T follicular helper cell (primary cell): ENCODE measurements around the gene TMOD2.

Experiments used
- DNase-seq: peaks from one replicate; pipeline ENCODE4 v3.0.0-alpha.2; 2020; ENCODE audit warnings: low read depth
- total RNA-seq, 2 experiments: gene quantifications; one replicate each; lab custom pipeline; 2026; lab: John Stamatoyannopoulos, UW

The TMOD2 gene
- 12.0 to 55.1 reads per million in 2 experiments for total RNA-seq

GRCh38 chr15:51750792-51751696 is at the start of gene TMOD2:
Gene TMOD2 (plus strand): TSS chr15:51751597. CDS start chr15:51766442, 14,845 bp downstream.
- DNase-seq = peak; percentile 25

- no peak for DNase-seq
Measured at GRCh38 chr15:51702710-51703109, 48.7 kb upstream of the TMOD2 start.

GRCh38 chr15:51706291-51706690 is 45.1 kb upstream of the TMOD2 start:
- DNase-seq = no peak

GRCh38 chr15:51706926-51707608 is 44.3 kb upstream of the TMOD2 start:
- no peak for DNase-seq

GRCh38 chr15:51708013-51708412 is 43.4 kb upstream of the TMOD2 start:
- DNase-seq = no peak

- DNase-seq = no peak
Measured at GRCh38 chr15:51709031-51709430, 42.4 kb upstream of the TMOD2 start.

GRCh38 chr15:51714162-51714561 is 37.2 kb upstream of the TMOD2 start:
- no peak for DNase-seq

- no peak for DNase-seq
Measured at GRCh38 chr15:51714911-51715310, 36.5 kb upstream of the TMOD2 start.

- no peak for DNase-seq
Measured at GRCh38 chr15:51718219-51718618, 33.2 kb upstream of the TMOD2 start.

GRCh38 chr15:51718746-51719145 is 32.7 kb upstream of the TMOD2 start:
- no peak for DNase-seq

- no peak for DNase-seq
Measured at GRCh38 chr15:51720201-51720995, 31.0 kb upstream of the TMOD2 start.

GRCh38 chr15:51721199-51721960 is 30.0 kb upstream of the TMOD2 start:
- no peak for DNase-seq

GRCh38 chr15:51724199-51724598 is 27.2 kb upstream of the TMOD2 start:
- no peak for DNase-seq

- no peak for DNase-seq
Measured at GRCh38 chr15:51724673-51725072, 26.7 kb upstream of the TMOD2 start.

- DNase-seq = no peak
Measured at GRCh38 chr15:51726302-51727073, 24.9 kb upstream of the TMOD2 start.

- DNase-seq = no peak
Measured at GRCh38 chr15:51727141-51727897, 24.1 kb upstream of the TMOD2 start.

- DNase-seq = no peak
Measured at GRCh38 chr15:51731549-51732267, 19.7 kb upstream of the TMOD2 start.

- DNase-seq = no peak
Measured at GRCh38 chr15:51732646-51733045, 18.8 kb upstream of the TMOD2 start.
